Right lobe of liver (tissue), 6 donors: Measurements from ENCODE around the gene SYT17. TPM values are rescaled to one million over a fixed set of nuclear protein-coding genes. Genes with fewer than 3 reads are reported as not detected.

Source experiments
- ATAC-seq, 4 donors: fragments of 200-7000 bp; cut with Tn5 transposase; one replicate each; pipeline ENCODE4 v1.9.1; 2020; ENCODE audit warnings: mild to moderate bottlenecking in 4 of 4, moderate library complexity in 4 of 4
- DNase-seq, 3 donors: peaks; one replicate each; pipeline ENCODE4 v3.0.0-alpha.2; 2020
- H3K27ac ChIP-seq, 3 donors: fragments of 200-600 bp; one replicate each; pipeline ENCODE4 v1.8.0; 2022
- H3K27me3 ChIP-seq, 2 donors: fragments of 200-600 bp; one replicate each; pipeline ENCODE4 v1.8.0; 2022
- H3K36me3 ChIP-seq, 4 donors: fragments of 200-600 bp; sonication (generic) in 1 of 4; one replicate each; pipeline versions ENCODE4 v1.5.1 to v1.8.0; 2017 to 2022; ENCODE audit warnings: control low read depth in 1 of 4
- H3K4me1 ChIP-seq, 4 donors: fragments of 200-600 bp; sonication (generic) in 1 of 4; one replicate each; pipeline versions ENCODE4 v1.5.1 to v1.8.0; 2017 to 2022; ENCODE audit warnings: control low read depth in 1 of 4
- H3K4me3 ChIP-seq, 3 donors: fragments of 200-600 bp; one replicate each; pipeline ENCODE4 v1.8.0; 2022
- H3K9me3 ChIP-seq, 4 donors: fragments of 200-600 bp; sonication (generic) in 1 of 4; one replicate each; pipeline versions ENCODE4 v1.5.1 to v1.8.0; 2017 to 2022; ENCODE audit warnings: control low read depth in 1 of 4
- POLR2A ChIP-seq: fragments of 450-650 bp; IDR thresholded peaks from one replicate; pipeline ENCODE4 v1.6.1; 2017; ENCODE audit warnings: antibody characterized with exemption, mild to moderate bottlenecking
- WGBS: methylation state at CpG from one replicate; pipeline ENCODE4 v1.1.6; 2018; ENCODE audit warnings: low coverage, low lambda C conversion rate; ENCODE audit not compliant: insufficient coverage; ENCODE audit errors: missing lambda C conversion rate; 5-methylcytosine and 5-hydroxymethylcytosine counted together
- intact Hi-C, 2 donors: fragments of 100-400 bp; cut with DNase I; formaldehyde crosslinking; loops; one replicate each; pipeline versions ENCODE4 v1.11.2 to v1.14.1; 2022
- total RNA-seq, 6 experiments: library from RNA; depleted of rRNA in 2 of 6; stranded (reverse); fragments of >200 nt in 2 of 6; fragmentation: NEBNext Ultra II Directional in 3 of 6; extraction: Animal tissue kit (Norgen Biotek cat#: 25700) in 3 of 6; gene quantifications; one replicate each; pipeline versions ENCODE4 v1.1.0 to v1.2.4, GENCODE V29; 2016 to 2023
- TF ChIP-seq, protein P1 (sequence below), 4 donors: fragments of 200-600 bp in 3 of 4; fragments of 450-650 bp in 1 of 4; IDR thresholded peaks; one replicate each; pipeline versions ENCODE4 v1.5.1 to v1.8.0; 2016 to 2022; ENCODE audit warnings: antibody characterized with exemption in 4 of 4, mild to moderate bottlenecking in 2 of 4
- donor health status: DM: no; HTN: yes; CAD: no.
- donor health status: DM: no; HTN: no; CAD: no.
- donor health status: DM: no; HTN: no; CAD: no.
- donor health status: DM: no; HTN: yes; CAD: no.
- donor health status: DM: no; HTN: yes; CAD: no.

SYT17 gene
- total RNA-seq, 6 experiments from 2014 or later, result 8.2 to 14.1 (median 9.5) TPM

DNA sequence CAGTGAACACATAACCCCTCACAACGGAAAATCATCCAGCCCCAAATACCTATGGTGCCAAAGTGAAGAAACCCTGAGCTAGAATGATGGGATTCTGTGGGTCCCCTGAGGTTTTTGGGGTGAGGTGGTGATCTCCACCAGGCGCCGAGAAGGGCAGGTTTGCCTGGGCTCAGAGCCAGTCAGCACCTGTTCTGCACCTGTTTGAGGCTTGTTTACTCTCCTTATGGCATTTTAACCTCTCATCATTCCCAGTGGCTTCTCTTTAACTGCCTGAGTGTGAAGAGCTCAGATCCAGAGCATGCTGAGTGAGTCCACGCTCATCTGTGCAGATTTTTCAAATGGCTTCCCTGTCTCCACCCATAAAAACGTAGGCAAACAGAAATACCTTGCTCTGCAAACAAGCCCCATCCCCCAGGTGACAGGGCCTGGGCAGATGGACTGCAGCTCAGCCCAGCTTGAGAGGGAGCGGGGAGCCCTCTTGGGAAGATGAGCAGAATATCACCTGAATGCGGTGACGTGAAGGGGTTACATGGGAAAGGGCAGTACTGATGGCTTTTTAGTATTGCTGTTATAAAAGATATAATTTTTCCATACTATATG lies 77.4 kb downstream of the SYT17 start:
- Histone ChIP-seq H3K27ac (no peak overlapping the region), H3K36me3 (no peaks in the 10 kb centered on the region), H3K4me1 (no peaks in the 10 kb centered on the region), H3K9me3 (no peaks in the 10 kb centered on the region), H3K27me3 (no peaks in the 10 kb centered on the region), H3K4me3 (no peak overlapping the region)
- no peak for DNase-seq
- intact Hi-C loops, result no loop called here
- ATAC-seq, result no peak
- WGBS, result 70% methylated on average over 7 of the region's 8 CpGs
- TF ChIP-seq, protein P1, sequence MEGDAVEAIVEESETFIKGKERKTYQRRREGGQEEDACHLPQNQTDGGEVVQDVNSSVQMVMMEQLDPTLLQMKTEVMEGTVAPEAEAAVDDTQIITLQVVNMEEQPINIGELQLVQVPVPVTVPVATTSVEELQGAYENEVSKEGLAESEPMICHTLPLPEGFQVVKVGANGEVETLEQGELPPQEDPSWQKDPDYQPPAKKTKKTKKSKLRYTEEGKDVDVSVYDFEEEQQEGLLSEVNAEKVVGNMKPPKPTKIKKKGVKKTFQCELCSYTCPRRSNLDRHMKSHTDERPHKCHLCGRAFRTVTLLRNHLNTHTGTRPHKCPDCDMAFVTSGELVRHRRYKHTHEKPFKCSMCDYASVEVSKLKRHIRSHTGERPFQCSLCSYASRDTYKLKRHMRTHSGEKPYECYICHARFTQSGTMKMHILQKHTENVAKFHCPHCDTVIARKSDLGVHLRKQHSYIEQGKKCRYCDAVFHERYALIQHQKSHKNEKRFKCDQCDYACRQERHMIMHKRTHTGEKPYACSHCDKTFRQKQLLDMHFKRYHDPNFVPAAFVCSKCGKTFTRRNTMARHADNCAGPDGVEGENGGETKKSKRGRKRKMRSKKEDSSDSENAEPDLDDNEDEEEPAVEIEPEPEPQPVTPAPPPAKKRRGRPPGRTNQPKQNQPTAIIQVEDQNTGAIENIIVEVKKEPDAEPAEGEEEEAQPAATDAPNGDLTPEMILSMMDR (IDR thresholded peaks at IDR 0.05), result no peak

- no peak overlapping the region for H3K27ac ChIP-seq
- no peak overlapping the region for H3K4me3 ChIP-seq
- H3K27me3 ChIP-seq, result no peaks in the 10 kb centered on the region
- WGBS, result 80% methylated on average over 1 of the region's 2 CpGs
- H3K36me3 ChIP-seq, result no peaks in the 10 kb centered on the region
- H3K9me3 ChIP-seq, result no peaks in the 10 kb centered on the region
- DNase-seq (no peak), ATAC-seq (no peak)
- TF ChIP-seq, protein P1 (IDR thresholded peaks at IDR 0.05), result no peak
- no peak for TF ChIP-seq POLR2A
- no peaks in the 10 kb centered on the region for H3K4me1 ChIP-seq
- intact Hi-C loops, result no loop called here
Measured at GRCh38 chr16:19252904-19253303, 84.9 kb downstream of the SYT17 start.

DNA sequence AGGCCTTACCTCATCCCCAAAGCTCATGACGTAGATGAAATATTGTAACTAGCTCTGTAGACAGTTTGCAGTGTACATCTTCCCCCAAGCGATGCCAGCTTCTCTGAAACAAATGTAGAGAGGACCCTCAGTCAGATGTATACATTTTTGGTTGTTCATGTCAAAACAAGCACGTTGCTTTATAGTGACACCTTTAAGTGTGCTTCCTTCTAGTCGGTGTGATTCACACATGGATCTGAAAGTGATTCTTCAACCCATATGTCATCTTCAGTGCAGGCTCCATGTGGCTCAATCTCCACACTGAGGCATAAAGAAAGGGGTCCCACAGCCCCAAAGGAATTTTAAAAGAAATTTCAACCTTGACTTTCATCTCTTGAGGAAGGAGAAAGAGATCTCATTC lies 86.6 kb downstream of the SYT17 start:
- Histone ChIP-seq H3K4me1 (no peaks in the 10 kb centered on the region), H3K36me3 (no peaks in the 10 kb centered on the region), H3K9me3 (no peaks in the 10 kb centered on the region), H3K27ac (no peak overlapping the region), H3K4me3 (no peak overlapping the region), H3K27me3 (no peaks in the 10 kb centered on the region)
- no peak for DNase-seq
- WGBS, result 73% methylated on average over 4 of the region's 4 CpGs
- intact Hi-C loops, result no loop called here
- TF ChIP-seq, protein P1 (IDR thresholded peaks at IDR 0.05), result no peak
- no peak for TF ChIP-seq POLR2A
- ATAC-seq, result no peak

GRCh38 chr16:19264123-19264673 lies 96.2 kb downstream of the SYT17 start:
- ATAC-seq, result no peak
- H3K4me3 ChIP-seq, result no peak overlapping the region
- WGBS, result 79% methylated on average over 4 of the region's 4 CpGs

More at GRCh38 chr16:19264123-19264673, 96.2 kb downstream of the SYT17 start:
- H3K4me1 ChIP-seq, result no peaks in the 10 kb centered on the region
- TF ChIP-seq POLR2A, result no peak
- TF ChIP-seq, protein P1 (IDR thresholded peaks at IDR 0.05), result no peak
- H3K27ac ChIP-seq, result no peak overlapping the region
- intact Hi-C loops, result no loop called here
- DNase-seq, result no peak
- no peaks in the 10 kb centered on the region for H3K27me3 ChIP-seq
- no peaks in the 10 kb centered on the region for H3K9me3 ChIP-seq
- no peaks in the 10 kb centered on the region for H3K36me3 ChIP-seq
